OCI-LY1 (cell line): ENCODE data around the gene NAGK.

Experiments
- H2AFZ ChIP-seq: fragments of 200-600 bp; sonication (generic), shearing (Covaris generic); 2 replicates; pipeline ENCODE4 v1.6.0; 2014; ENCODE audit warnings: antibody characterized with exemption, mild to moderate bottlenecking, low read length
- H3F3A ChIP-seq: fragments of 200-600 bp; sonication (generic), shearing (Covaris generic); 2 replicates; pipeline ENCODE4 v1.6.0; 2014; ENCODE audit warnings: mild to moderate bottlenecking, antibody characterized with exemption, low read length, moderate library complexity; ENCODE audit not compliant: insufficient read depth
- H3K27ac ChIP-seq: fragments of 200-600 bp; sonication (generic); 2 replicates; pipeline ENCODE4 v1.5.1; 2014; ENCODE audit warnings: low read length, mixed run types, mild to moderate bottlenecking, low read depth; ENCODE audit not compliant: poor library complexity, severe bottlenecking
- H3K27me3 ChIP-seq: fragments of 200-600 bp; sonication (generic); 2 replicates; pipeline ENCODE4 v1.6.0; 2014; ENCODE audit warnings: antibody characterized with exemption, mild to moderate bottlenecking, low read length, moderate library complexity; ENCODE audit not compliant: insufficient read depth
- H3K36me3 ChIP-seq: fragments of 200-600 bp; sonication (generic); 2 replicates; pipeline ENCODE4 v1.6.1; 2014; ENCODE audit warnings: mild to moderate bottlenecking, antibody characterized with exemption, low read length, moderate library complexity, mixed read lengths; ENCODE audit not compliant: insufficient read depth
- H3K4me1 ChIP-seq: fragments of 200-600 bp; sonication (generic); 2 replicates; pipeline ENCODE4 v1.5.1; 2014; ENCODE audit warnings: mild to moderate bottlenecking, low read length, moderate library complexity; ENCODE audit not compliant: insufficient read depth, severe bottlenecking
- H3K4me2 ChIP-seq: fragments of 200-600 bp; sonication (generic), shearing (Covaris generic); 2 replicates; pipeline ENCODE4 v1.6.1; 2014; ENCODE audit warnings: low read length
- H3K4me3 ChIP-seq: fragments of 200-600 bp; sonication (generic); 2 replicates; pipeline ENCODE4 v1.5.1; 2014; ENCODE audit warnings: low read length, low read depth, mild to moderate bottlenecking, mixed read lengths; ENCODE audit not compliant: poor library complexity, severe bottlenecking
- H3K79me2 ChIP-seq: fragments of 200-600 bp; shearing (Covaris generic); 2 replicates; pipeline ENCODE4 v1.6.1; 2016; ENCODE audit warnings: mixed run types, low read length, mixed read lengths; ENCODE audit not compliant: insufficient read depth
- H3K9ac ChIP-seq: fragments of 200-600 bp; sonication (generic), shearing (Covaris generic); 2 replicates; pipeline ENCODE4 v1.6.1; 2014; ENCODE audit warnings: mild to moderate bottlenecking, low read length, mixed read lengths
- H3K9me2 ChIP-seq: fragments of 200-600 bp; sonication (generic), shearing (Covaris generic); 2 replicates; pipeline ENCODE4 v1.6.1; 2014; ENCODE audit warnings: low read depth, mild to moderate bottlenecking, low read length, mixed read lengths
- H3K9me3 ChIP-seq: fragments of 200-600 bp; shearing (Covaris generic); 2 replicates; pipeline ENCODE4 v1.6.1; 2014; ENCODE audit warnings: low read length, mixed read lengths
- H4K20me1 ChIP-seq: fragments of 200-600 bp; sonication (generic), shearing (Covaris generic); 2 replicates; pipeline ENCODE4 v1.6.0; 2016; ENCODE audit warnings: mild to moderate bottlenecking, low read length; ENCODE audit not compliant: insufficient read depth
- EZH2 ChIP-seq: fragments of 200-600 bp; sonication (generic), shearing (Covaris generic); IDR thresholded peaks from 2 replicates; pipeline ENCODE4 v1.8.0; 2017; ENCODE audit warnings: borderline replicate concordance, mixed run types, mild to moderate bottlenecking, antibody characterized with exemption, low read length, moderate library complexity, mixed read lengths
- TF ChIP-seq, protein P1 (sequence below): fragments of 200-600 bp; sonication (generic), shearing (Covaris generic); IDR thresholded peaks from 2 replicates; pipeline ENCODE4 v1.5.1; 2017; ENCODE audit warnings: mild to moderate bottlenecking, antibody characterized with exemption, low read length, moderate library complexity, mixed read lengths

The NAGK gene

DNA sequence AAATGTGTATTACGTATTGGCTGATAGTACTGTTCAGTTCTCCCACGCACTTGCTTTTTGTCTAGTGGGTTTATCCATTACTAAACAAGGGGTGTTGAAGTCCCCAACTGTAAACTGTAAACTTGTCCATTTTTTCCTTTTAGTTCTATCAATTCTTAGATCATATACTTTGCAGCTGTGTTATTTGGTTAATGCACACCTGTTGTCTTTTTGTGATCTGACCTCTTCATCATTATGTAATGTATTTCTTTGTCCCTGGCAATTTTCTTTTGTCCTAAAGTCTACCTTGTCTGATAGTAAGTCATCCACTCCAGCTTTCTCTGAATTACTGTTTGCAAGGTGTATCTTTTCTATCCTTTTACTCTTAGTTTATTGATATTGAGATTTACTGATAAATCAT lies 39.6 kb downstream of the NAGK start:
- Histone ChIP-seq H3K36me3 (peaks cover 17% of the 10 kb centered on the region), H3K9ac (no peak overlapping the region), H3K9me3 (peaks cover 2% of the 10 kb centered on the region; the same call in 1 of the 2 replicates), H3F3A (no peaks in the 10 kb centered on the region), H3K9me2 (no peaks in the 10 kb centered on the region), H3K79me2 (no peaks in the 10 kb centered on the region), H3K4me1 (no peaks in the 10 kb centered on the region), H3K4me2 (no peak overlapping the region), H2AFZ (no peak overlapping the region), H3K4me3 (no peak overlapping the region), H3K27me3 (no peaks in the 10 kb centered on the region), H4K20me1 (no peaks in the 10 kb centered on the region), H3K27ac (no peak overlapping the region)
- no peak for TF ChIP-seq EZH2
- TF ChIP-seq, protein P1, sequence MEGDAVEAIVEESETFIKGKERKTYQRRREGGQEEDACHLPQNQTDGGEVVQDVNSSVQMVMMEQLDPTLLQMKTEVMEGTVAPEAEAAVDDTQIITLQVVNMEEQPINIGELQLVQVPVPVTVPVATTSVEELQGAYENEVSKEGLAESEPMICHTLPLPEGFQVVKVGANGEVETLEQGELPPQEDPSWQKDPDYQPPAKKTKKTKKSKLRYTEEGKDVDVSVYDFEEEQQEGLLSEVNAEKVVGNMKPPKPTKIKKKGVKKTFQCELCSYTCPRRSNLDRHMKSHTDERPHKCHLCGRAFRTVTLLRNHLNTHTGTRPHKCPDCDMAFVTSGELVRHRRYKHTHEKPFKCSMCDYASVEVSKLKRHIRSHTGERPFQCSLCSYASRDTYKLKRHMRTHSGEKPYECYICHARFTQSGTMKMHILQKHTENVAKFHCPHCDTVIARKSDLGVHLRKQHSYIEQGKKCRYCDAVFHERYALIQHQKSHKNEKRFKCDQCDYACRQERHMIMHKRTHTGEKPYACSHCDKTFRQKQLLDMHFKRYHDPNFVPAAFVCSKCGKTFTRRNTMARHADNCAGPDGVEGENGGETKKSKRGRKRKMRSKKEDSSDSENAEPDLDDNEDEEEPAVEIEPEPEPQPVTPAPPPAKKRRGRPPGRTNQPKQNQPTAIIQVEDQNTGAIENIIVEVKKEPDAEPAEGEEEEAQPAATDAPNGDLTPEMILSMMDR = no peak

GRCh38 chr2:71113843-71114242 lies 45.4 kb downstream of the NAGK start:
- Histone ChIP-seq H3K4me1 (no peaks in the 10 kb centered on the region), H3K36me3 (peaks cover 60% of the 10 kb centered on the region), H2AFZ (no peak overlapping the region), H3K9me3 (no peaks in the 10 kb centered on the region), H3K27me3 (no peaks in the 10 kb centered on the region), H3K4me2 (no peak overlapping the region), H3K9me2 (no peaks in the 10 kb centered on the region), H4K20me1 (no peaks in the 10 kb centered on the region), H3K4me3 (no peak overlapping the region), H3K79me2 (no peaks in the 10 kb centered on the region), H3K27ac (no peak overlapping the region), H3K9ac (no peak overlapping the region), H3F3A (no peaks in the 10 kb centered on the region)
- no peak for TF ChIP-seq EZH2
- TF ChIP-seq, protein P1 = no peak

GRCh38 chr2:71117063-71117462 lies 48.6 kb downstream of the NAGK start:
- Histone ChIP-seq H3F3A (no peaks in the 10 kb centered on the region), H3K79me2 (no peaks in the 10 kb centered on the region), H3K4me1 (no peaks in the 10 kb centered on the region), H3K9ac (no peak overlapping the region), H3K9me3 (no peaks in the 10 kb centered on the region), H3K36me3 (peaks cover 81% of the 10 kb centered on the region), H3K27me3 (no peaks in the 10 kb centered on the region), H3K27ac (no peak overlapping the region), H2AFZ (no peak overlapping the region), H4K20me1 (no peaks in the 10 kb centered on the region), H3K4me2 (no peak overlapping the region), H3K9me2 (no peaks in the 10 kb centered on the region), H3K4me3 (no peak overlapping the region)
- TF ChIP-seq, protein P1 = no peak
